Regular cardiac myocyte (primary cell): ENCODE data around the gene THAP11. TPM values are rescaled to one million over a fixed set of nuclear protein-coding genes. Genes with fewer than 3 reads are reported as not detected.

Experiments
- total RNA-seq: library from RNA; depleted of rRNA; stranded (reverse); fragments of >200 nt; gene quantifications from 2 replicates; pipeline ENCODE4 v1.2.3, GENCODE V29; 2014

The THAP11 gene
- 34.7 and 39.5 TPM in 2 replicates for total RNA-seq

GRCh38 chr16:67841816-67842508, at the start of gene THAP11:
Gene THAP11, plus strand, starts transcription at chr16:67842320. Its CDS starts 235 bp downstream, at chr16:67842555.

GRCh38 chr16:67806428-67807147, 35.5 kb upstream of the THAP11 start, which contains the start of the genes RANBP10 and TSNAXIP1:
Gene RANBP10, minus strand, starts transcription at chr16:67806560. Its CDS starts 24 bp downstream, at chr16:67806536.
Gene TSNAXIP1, plus strand, starts transcription at chr16:67806889. Its CDS starts 261 bp downstream, at chr16:67807150.

GRCh38 chr16:67846320-67847063, 4.4 kb downstream of the THAP11 start, which contains the start of gene NUTF2:
Gene NUTF2, plus strand, starts transcription at chr16:67846933. Its CDS starts 18,198 bp downstream, at chr16:67865131.

GRCh38 chr16:67847064-67847861, 5.1 kb downstream of the THAP11 start, which contains the start of gene CENPT:
Gene CENPT, minus strand, starts transcription at chr16:67847693. Its CDS starts 13,834 bp downstream, at chr16:67833859.

GRCh38 chr16:67872631-67873434, 30.7 kb downstream of the THAP11 start, which contains the start of gene EDC4:
Gene EDC4, plus strand, starts transcription at chr16:67873052. Its CDS starts 210 bp downstream, at chr16:67873262.

GRCh38 chr16:67884684-67885083, 42.6 kb downstream of the THAP11 start, which contains the start of gene NRN1L:
Gene NRN1L, plus strand, starts transcription at chr16:67884885. Its CDS starts 19 bp downstream, at chr16:67884904.

GRCh38 chr16:67892899-67893742, 51.0 kb downstream of the THAP11 start, which contains the start of gene PSKH1:
Gene PSKH1, plus strand, starts transcription at chr16:67893254. Its CDS starts 15,496 bp downstream, at chr16:67908750.

Other genes starting within 250 kb of the THAP11 start
- gene CARMIL2, start 197.2 kb upstream of the THAP11 start, total RNA-seq = 0.28 and 0.38 TPM in 2 replicates
- gene ACD, start 182.1 kb upstream of the THAP11 start, total RNA-seq = 10.4 and 20.5 TPM in 2 replicates
- gene PARD6A, start 181.4 kb upstream of the THAP11 start, total RNA-seq = 1.1 and 1.2 TPM in 2 replicates
- 13.2 and 17.8 TPM in 2 replicates for gene ENKD1, start 175.6 kb upstream of the THAP11 start, total RNA-seq
- gene C16orf86, start 175.5 kb upstream of the THAP11 start, total RNA-seq = 2.5 and 7.6 TPM in 2 replicates
- gene GFOD2, start 123.0 kb upstream of the THAP11 start, total RNA-seq = 11.3 and 17.3 TPM in 2 replicates
- gene RANBP10, start 35.8 kb upstream of the THAP11 start, total RNA-seq = 3.1 and 3.8 TPM in 2 replicates
- 0.38 and 1.1 TPM in 2 replicates for gene TSNAXIP1, start 35.4 kb upstream of the THAP11 start, total RNA-seq
- gene NUTF2, start 4.6 kb downstream of the THAP11 start, total RNA-seq = 153 and 331 TPM in 2 replicates
- gene CENPT, start 5.4 kb downstream of the THAP11 start, total RNA-seq = 24.2 and 40.6 TPM in 2 replicates
- gene EDC4, start 30.7 kb downstream of the THAP11 start, total RNA-seq = 32.7 and 59.4 TPM in 2 replicates
- not detected in 2 replicates for gene NRN1L, start 42.6 kb downstream of the THAP11 start, total RNA-seq
- 13.5 and 14.8 TPM in 2 replicates for gene PSKH1, start 50.9 kb downstream of the THAP11 start, total RNA-seq
- 0.56 and 0.96 TPM in 2 replicates for gene CTRL, start 89.5 kb downstream of the THAP11 start, total RNA-seq
- gene PSMB10, start 94.5 kb downstream of the THAP11 start, total RNA-seq = 47.9 and 55.8 TPM in 2 replicates
- 3.1 and 8.5 TPM in 2 replicates for gene LCAT, start 101.8 kb downstream of the THAP11 start, total RNA-seq
- gene SLC12A4, start 126.3 kb downstream of the THAP11 start, total RNA-seq = 103 and 122 TPM in 2 replicates
- not detected in 2 replicates for gene DPEP3, start 138.2 kb downstream of the THAP11 start, total RNA-seq
- under 0.01 TPM in 1 of 2 replicates, not detected in the other for gene DPEP2, start 157.2 kb downstream of the THAP11 start, total RNA-seq
- gene DPEP2NB, start 173.6 kb downstream of the THAP11 start, total RNA-seq = not detected in 2 replicates
- 6.2 and 10.2 TPM in 2 replicates for gene DDX28, start 180.9 kb downstream of the THAP11 start, total RNA-seq
- 14.4 and 23.2 TPM in 2 replicates for gene DUS2, start 181.0 kb downstream of the THAP11 start, total RNA-seq
- 9.2 and 12.1 TPM in 2 replicates for gene NFATC3, start 243.1 kb downstream of the THAP11 start, total RNA-seq